PC-9 (cell line): ENCODE data around the gene FAM117A.

Experiments used
- CTCF ChIP-seq: fragments of 200-600 bp; sonication (generic); conservative IDR thresholded peaks from 2 replicates; pipeline ENCODE4 v1.6.1; 2017; ENCODE audit warnings: mixed run types, antibody characterized with exemption, mild to moderate bottlenecking, moderate library complexity
- EZH2 ChIP-seq: fragments of 200-600 bp; sonication (generic); IDR thresholded peaks from 2 replicates; pipeline ENCODE4 v1.8.0; 2017; ENCODE audit warnings: antibody characterized with exemption, low read depth

- TF ChIP-seq CTCF (no peak), EZH2 (no peak)
Measured at GRCh38 chr17:49698005-49698404, 65.9 kb downstream of the FAM117A start.
